Jurkat, Clone E6-1 (cell line): ENCODE results near the gene ATF4.

Experiments used
- DNase-seq: peaks from one replicate; pipeline ENCODE4 v3.0.0-alpha.2; 2011; ENCODE audit warnings: low read depth, low spot score
- H3K4me3 ChIP-seq: 2 replicates; pipeline ENCODE4 v1.5.1; 2011; ENCODE audit warnings: mild to moderate bottlenecking, low read length, control low read depth, moderate library complexity

Gene ATF4

DNA sequence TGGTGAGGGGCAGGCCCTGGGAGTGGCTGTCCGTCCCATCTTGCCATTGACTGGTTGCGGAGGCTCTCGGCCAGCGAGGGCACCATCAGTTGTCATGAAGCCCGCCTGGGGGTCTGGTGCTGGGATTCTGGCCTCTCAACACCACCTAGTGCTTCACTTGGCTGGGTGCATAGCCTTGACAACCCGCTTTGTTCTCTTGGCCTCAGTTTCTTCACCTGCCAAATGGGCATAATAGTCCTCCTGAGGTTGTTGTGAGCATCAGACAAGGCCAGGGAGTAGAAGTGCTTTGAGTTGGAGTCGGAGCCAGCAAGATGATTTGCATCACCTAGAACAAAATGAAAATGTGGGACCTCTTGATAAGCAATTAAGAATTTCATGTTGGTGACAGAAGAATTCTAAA, 48.7 kb downstream of the ATF4 start:
- DNase-seq: no peak
- no peak overlapping the region for H3K4me3 ChIP-seq

GRCh38 chr22:39570226-39570625, 49.9 kb downstream of the ATF4 start:
- DNase-seq: no peak

GRCh38 chr22:39570665-39571064, 50.3 kb downstream of the ATF4 start, which contains the start of gene CACNA1I:
CACNA1I (plus strand) TSS chr22:39570753; CDS start chr22:39570753, 0 bp downstream.
- DNase-seq: no peak
- no peak within 1 kb of the TSS for H3K4me3 ChIP-seq

More at GRCh38 chr22:39570226-39570625, 49.9 kb downstream of the ATF4 start:
- no peak overlapping the region for H3K4me3 ChIP-seq

DNA sequence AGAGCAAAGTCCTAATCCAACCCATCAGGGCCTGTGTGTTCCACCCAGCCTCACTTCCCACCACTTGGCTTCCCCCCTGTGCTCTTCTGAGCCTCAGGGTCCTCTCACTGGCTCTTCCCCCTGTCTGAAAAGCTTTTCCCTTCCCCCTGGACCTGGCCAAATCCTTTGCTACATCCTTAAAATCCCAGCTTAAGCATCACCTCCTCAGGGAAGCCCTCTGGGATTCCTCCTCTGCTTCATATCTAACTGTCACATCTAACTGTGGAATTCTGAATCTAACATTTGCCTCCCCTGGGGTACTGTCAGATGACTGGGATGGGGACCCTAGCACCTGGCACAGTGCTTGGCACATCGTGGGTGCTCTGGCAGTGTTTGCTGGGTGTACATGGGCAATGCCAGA, 51.2 kb downstream of the ATF4 start:
- no peak for DNase-seq
- H3K4me3 ChIP-seq: no peak overlapping the region
